HEK293 (cell line): Measurements from ENCODE around the gene AZIN2.

Source experiments
- PATZ1 ChIP-seq: fragments of 450-650 bp; formaldehyde crosslinking; IDR thresholded peaks from 2 replicates; pipeline ENCODE4 v1.5.1; 2016; ENCODE audit warnings: missing biosample characterization, missing genetic modification characterization
- ZNF114 ChIP-seq: fragments of 450-650 bp; formaldehyde crosslinking; IDR thresholded peaks from 2 replicates; pipeline ENCODE4 v1.5.0; 2017; ENCODE audit warnings: missing biosample characterization, missing genetic modification characterization
- ZNF133 ChIP-seq: fragments of 450-650 bp; formaldehyde crosslinking; IDR thresholded peaks from 2 replicates; pipeline ENCODE4 v1.5.1; 2016; ENCODE audit warnings: missing biosample characterization, missing genetic modification characterization
- ZNF138 ChIP-seq: fragments of 450-650 bp; formaldehyde crosslinking; IDR thresholded peaks from 2 replicates; pipeline ENCODE4 v1.5.1; 2016; ENCODE audit warnings: missing biosample characterization, missing genetic modification characterization, borderline replicate concordance
- ZNF174 ChIP-seq: fragments of 450-650 bp; formaldehyde crosslinking; IDR thresholded peaks from 2 replicates; pipeline ENCODE4 v1.5.0; 2017; ENCODE audit warnings: missing biosample characterization, mild to moderate bottlenecking, missing genetic modification characterization
- ZNF302 ChIP-seq: fragments of 450-650 bp; formaldehyde crosslinking; IDR thresholded peaks from 2 replicates; pipeline ENCODE4 v1.5.1; 2016; ENCODE audit warnings: missing biosample characterization, missing genetic modification characterization, low read depth
- ZNF518A ChIP-seq: fragments of 450-650 bp; formaldehyde crosslinking; conservative IDR thresholded peaks from 2 replicates; pipeline ENCODE4 v1.5.1; 2016; ENCODE audit warnings: low read depth, missing biosample characterization, missing genetic modification characterization
- ZNF549 ChIP-seq: fragments of 450-650 bp; IDR thresholded peaks from 2 replicates; pipeline ENCODE4 v1.5.1; 2018; ENCODE audit warnings: missing biosample characterization, missing genetic modification characterization, mild to moderate bottlenecking, inconsistent platforms, moderate library complexity
- ZNF610 ChIP-seq: fragments of 450-650 bp; formaldehyde crosslinking; IDR thresholded peaks from 2 replicates; pipeline ENCODE4 v1.5.1; 2016; ENCODE audit warnings: missing biosample characterization, missing genetic modification characterization, borderline replicate concordance
- ZSCAN16 ChIP-seq: fragments of 450-650 bp; formaldehyde crosslinking; IDR thresholded peaks from 2 replicates; pipeline ENCODE4 v1.5.1; 2016; ENCODE audit warnings: missing biosample characterization, missing genetic modification characterization

- TF ChIP-seq ZSCAN16 (tag by site-specific recombination) (no peak), ZNF174 (tag by site-specific recombination) (no peak), ZNF138 (tag by site-specific recombination) (no peak), PATZ1 (tag by site-specific recombination) (no peak), ZNF549 (tag by site-specific recombination) (no peak), ZNF518A (tag by site-specific recombination) (no peak), ZNF610 (no peak), ZNF133 (tag by site-specific recombination) (no peak), ZNF114 (no peak), ZNF302 (no peak)
Measured at GRCh38 chr1:33168556-33169289, 87.8 kb downstream of the AZIN2 start.
